Mesendoderm (in vitro differentiated cells): ENCODE measurements around the gene YY1AP1.
"Not testable (repeated sequence)": the region's sequence is repeated elsewhere in the genome, so short reads cannot be mapped to it uniquely, and the experiment has no call there.

Source experiments
- DNase-seq: peaks from one replicate; pipeline ENCODE4 v3.0.0; 2013
- H2AK5ac ChIP-seq: 2 replicates; pipeline ENCODE4 v1.6.1; 2013; ENCODE audit warnings: low read length, inconsistent platforms
- H2BK120ac ChIP-seq: 2 replicates; pipeline ENCODE4 v1.6.1; 2013; ENCODE audit warnings: low read depth, mild to moderate bottlenecking, low read length, moderate library complexity, mixed read lengths
- H2BK15ac ChIP-seq: replicated peaks from 2 replicates; pipeline ENCODE4 v1.6.1; 2013; ENCODE audit warnings: low read depth, mild to moderate bottlenecking, moderate library complexity
- H2BK5ac ChIP-seq: 2 replicates; pipeline ENCODE4 v1.6.1; 2013; ENCODE audit warnings: low read length, inconsistent platforms
- H3K18ac ChIP-seq: 2 replicates; pipeline ENCODE4 v1.6.1; 2013; ENCODE audit warnings: mild to moderate bottlenecking, low read length, mixed read lengths
- H3K23ac ChIP-seq: one replicate; pipeline ENCODE4 v1.6.1; 2013; ENCODE audit warnings: low read length
- H3K27ac ChIP-seq: 2 replicates; pipeline ENCODE4 v1.5.1; 2013; ENCODE audit warnings: low read depth, mild to moderate bottlenecking, inconsistent platforms, low read length, moderate library complexity
- H3K27me3 ChIP-seq: 2 replicates; pipeline ENCODE4 v1.6.1; 2013; ENCODE audit warnings: low read length, control low read depth, mild to moderate bottlenecking, inconsistent platforms; ENCODE audit not compliant: insufficient read depth, poor library complexity
- H3K36me3 ChIP-seq: 2 replicates; pipeline ENCODE4 v1.6.1; 2013; ENCODE audit warnings: low read length, inconsistent platforms; ENCODE audit not compliant: control insufficient read depth, insufficient read depth
- H3K4ac ChIP-seq: one replicate; pipeline ENCODE4 v1.6.1; 2013; ENCODE audit warnings: low read depth, mild to moderate bottlenecking, low read length, moderate library complexity
- H3K4me1 ChIP-seq: 2 replicates; pipeline ENCODE4 v1.6.1; 2013; ENCODE audit warnings: low read depth, low read length, inconsistent platforms; ENCODE audit not compliant: control insufficient read depth
- H3K4me2 ChIP-seq: 2 replicates; pipeline ENCODE4 v1.6.1; 2013; ENCODE audit warnings: low read length
- H3K4me3 ChIP-seq: 2 replicates; pipeline ENCODE4 v1.5.1; 2013; ENCODE audit warnings: mild to moderate bottlenecking, low read length
- H3K56ac ChIP-seq: one replicate; pipeline ENCODE4 v1.6.1; 2013; ENCODE audit warnings: low read length
- H3K79me1 ChIP-seq: 2 replicates; pipeline ENCODE4 v1.6.1; 2013; ENCODE audit warnings: low read length, inconsistent platforms
- H3K79me2 ChIP-seq: 2 replicates; pipeline ENCODE4 v1.6.1; 2013; ENCODE audit warnings: mild to moderate bottlenecking, low read length; ENCODE audit not compliant: control insufficient read depth, insufficient read depth
- H3K9ac ChIP-seq: 2 replicates; pipeline ENCODE4 v1.6.1; 2013; ENCODE audit warnings: low read length, inconsistent platforms
- H4K5ac ChIP-seq: one replicate; pipeline ENCODE4 v1.6.1; 2013; ENCODE audit warnings: low read length
- H4K8ac ChIP-seq: one replicate; pipeline ENCODE4 v1.6.1; 2013; ENCODE audit warnings: low read depth, mild to moderate bottlenecking, control low read depth, low read length, moderate library complexity
- WGBS: extraction: QIAGEN DNeasy Blood & Tissue Kit; methylation state at CpG from one replicate; pipeline ENCODE4 v1.1.7; 2013; ENCODE audit warnings: low lambda C conversion rate, missing lambda C conversion rate; ENCODE audit not compliant: insufficient coverage; ENCODE audit errors: extremely low coverage; 5-methylcytosine and 5-hydroxymethylcytosine counted together

Gene YY1AP1

DNA sequence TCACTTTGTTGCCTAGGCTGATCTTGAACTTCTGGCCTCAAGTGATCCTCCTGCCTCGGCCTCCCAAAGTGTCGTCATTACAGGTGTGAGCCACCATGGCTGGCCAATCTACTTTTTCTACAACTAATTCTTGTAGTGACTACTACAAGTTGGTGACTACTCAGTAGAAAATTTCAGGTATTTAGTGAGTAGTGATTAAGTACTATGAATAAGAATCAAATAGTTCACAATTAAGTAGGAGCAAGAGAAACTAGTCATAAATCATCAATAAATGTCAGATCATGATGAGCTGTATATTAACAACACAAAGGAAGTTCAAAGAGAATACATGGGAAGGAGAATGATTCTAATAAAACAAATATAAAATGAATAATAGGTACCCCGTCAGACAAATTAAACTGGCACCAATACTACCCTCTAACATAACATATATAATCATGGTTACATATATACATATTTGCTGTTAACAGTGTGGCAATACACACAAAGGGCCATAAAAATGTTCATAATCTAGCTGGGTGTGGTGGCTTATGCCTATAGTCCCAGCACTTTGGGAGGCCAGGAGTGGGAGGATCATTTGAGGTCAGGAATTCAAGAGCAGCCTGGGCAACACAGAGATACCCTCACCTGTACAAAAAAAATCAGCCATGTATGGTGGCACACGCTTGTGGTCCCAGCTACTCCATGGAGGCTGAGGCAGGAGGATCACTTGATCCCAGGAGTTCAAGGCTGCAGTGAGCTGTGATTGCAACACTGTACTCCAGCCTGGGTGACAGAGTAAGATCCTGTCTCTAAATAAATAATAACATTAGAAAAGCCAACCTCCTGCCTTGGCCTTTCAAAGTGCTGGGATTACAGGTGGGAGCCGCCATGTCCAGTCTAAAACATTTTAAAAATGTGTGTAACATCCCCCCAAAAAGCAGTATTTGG, 19.1 kb downstream of the YY1AP1 start:
- Histone ChIP-seq H3K27me3 (no peaks in the 10 kb centered on the region), H3K4me2 (no peak overlapping the region), H4K5ac (no peak overlapping the region), H3K36me3 (peaks cover 4% of the 10 kb centered on the region), H2BK120ac (no peak overlapping the region), H2BK5ac (no peak overlapping the region), H3K4me3 (no peak overlapping the region), H3K79me2 (no peaks in the 10 kb centered on the region), H3K9ac (no peak overlapping the region), H2BK15ac (no peak overlapping the region), H3K56ac (no peak overlapping the region), H4K8ac (no peak overlapping the region), H3K27ac (no peak overlapping the region), H3K18ac (no peak overlapping the region), H3K4me1 (no peaks in the 10 kb centered on the region), H3K23ac (no peak overlapping the region), H3K4ac (no peak overlapping the region), H2AK5ac (no peak overlapping the region), H3K79me1 (no peaks in the 10 kb centered on the region)
- no CpG with 5 or more reads among the region's 5 CpGs for WGBS
- no peak for DNase-seq

- H3K56ac ChIP-seq, H3K4me3 ChIP-seq, H2BK120ac ChIP-seq, H3K23ac ChIP-seq, H3K36me3 ChIP-seq, H2AK5ac ChIP-seq, DNase-seq, H3K4me1 ChIP-seq, H3K9ac ChIP-seq, H4K8ac ChIP-seq, H3K4ac ChIP-seq, H3K18ac ChIP-seq, H3K79me2 ChIP-seq, H3K27ac ChIP-seq, H4K5ac ChIP-seq, H2BK5ac ChIP-seq, H3K79me1 ChIP-seq, H2BK15ac ChIP-seq, H3K4me2 ChIP-seq, H3K27me3 ChIP-seq: not testable (repeated sequence)
- no CpG with 5 or more reads among the region's 4 CpGs for WGBS
Observed at GRCh38 chr1:155661239-155661638, 27.3 kb downstream of the YY1AP1 start.

GRCh38 chr1:155657463-155657862, 31.1 kb downstream of the YY1AP1 start:
- WGBS: no CpG with 5 or more reads among the region's 2 CpGs
- H3K4ac ChIP-seq: no peak overlapping the region

GRCh38 chr1:155652951-155653350, 35.6 kb downstream of the YY1AP1 start:
- Histone ChIP-seq H3K79me1 (no peaks in the 10 kb centered on the region), H3K56ac (no peak overlapping the region), H2AK5ac (no peak overlapping the region), H3K36me3 (no peaks in the 10 kb centered on the region), H3K4me2 (no peak overlapping the region), H3K4ac (no peak overlapping the region), H2BK15ac (no peak overlapping the region), H4K8ac (no peak overlapping the region), H3K79me2 (no peaks in the 10 kb centered on the region), H3K18ac (no peak overlapping the region), H3K23ac (no peak overlapping the region), H3K27me3 (no peaks in the 10 kb centered on the region), H4K5ac (no peak overlapping the region), H3K4me1 (no peaks in the 10 kb centered on the region), H2BK5ac (no peak overlapping the region), H3K4me3 (no peak overlapping the region), H2BK120ac (no peak overlapping the region), H3K27ac (no peak overlapping the region), H3K9ac (no peak overlapping the region)
- no peak for DNase-seq
- WGBS: no CpG with 5 or more reads among the region's 3 CpGs

More at GRCh38 chr1:155657463-155657862, 31.1 kb downstream of the YY1AP1 start:
- Histone ChIP-seq H3K18ac (no peak overlapping the region), H2AK5ac (no peak overlapping the region), H3K79me1 (no peaks in the 10 kb centered on the region), H2BK5ac (no peak overlapping the region), H3K4me2 (no peak overlapping the region), H3K9ac (no peak overlapping the region), H3K79me2 (no peaks in the 10 kb centered on the region), H3K56ac (no peak overlapping the region), H4K8ac (no peak overlapping the region), H2BK15ac (no peak overlapping the region), H3K4me3 (no peak overlapping the region), H3K27me3 (no peaks in the 10 kb centered on the region), H3K23ac (no peak overlapping the region), H3K27ac (no peak overlapping the region), H2BK120ac (no peak overlapping the region), H4K5ac (no peak overlapping the region), H3K4me1 (no peaks in the 10 kb centered on the region), H3K36me3 (peaks cover 3% of the 10 kb centered on the region)
- no peak for DNase-seq

GRCh38 chr1:155651861-155652661, 36.5 kb downstream of the YY1AP1 start:
- Histone ChIP-seq H4K5ac (no peak overlapping the region), H3K79me2 (no peaks in the 10 kb centered on the region), H2AK5ac (no peak overlapping the region), H3K9ac (no peak overlapping the region), H3K36me3 (no peaks in the 10 kb centered on the region), H3K79me1 (no peaks in the 10 kb centered on the region), H3K4ac (no peak overlapping the region), H3K23ac (no peak overlapping the region), H3K27ac (no peak overlapping the region), H3K4me2 (no peak overlapping the region), H3K27me3 (no peaks in the 10 kb centered on the region), H3K4me1 (no peaks in the 10 kb centered on the region), H3K18ac (no peak overlapping the region), H3K56ac (no peak overlapping the region), H2BK5ac (no peak overlapping the region), H4K8ac (no peak overlapping the region), H2BK120ac (no peak overlapping the region), H3K4me3 (no peak overlapping the region), H2BK15ac (no peak overlapping the region)
- peak; percentile 11 for DNase-seq
- no CpG with 5 or more reads among the region's 3 CpGs for WGBS
